Measurements from ENCODE around the gene GAPDH. TPM values are rescaled to one million over a fixed set of nuclear protein-coding genes. Genes with fewer than 3 reads are reported as not detected.

GAPDH gene
- total and polyA plus RNA-seq, 10 of the 15 experiments (the other 5 are each of a cell fraction or from before 2014, with no cell fraction given): 5,606 to 14,240 (median 9,400) TPM

- ChIA-PET SMC1A (ENCODE audit: uncharacterized antibody, unreplicated experiment) (interaction anchor here (0.6 to 2.6 kb wide), 3 partner anchors 65 to 134 kb away, joined by 3 to 10 read pairs (median 3); no protein-coding TSS in a partner anchor), POLR2A (no interaction called here)
These were observed 25.2 kb downstream of the GAPDH start for GRCh38 chr12:6559500-6559899.

More at GRCh38 chr12:6559500-6559899, 25.2 kb downstream of the GAPDH start:
- H3K79me2 ChIP-seq (ENCODE audit: control insufficient read depth, insufficient read depth, low read length): peaks cover 18% of the 10 kb centered on the region
- in situ Hi-C loops (cut with MboI): no loop called here
- H4K20me1 ChIP-seq (ENCODE audit: control insufficient read depth, insufficient read depth): no peaks in the 10 kb centered on the region
- TF ChIP-seq RFX5 (IDR thresholded peaks at IDR 0.05; ENCODE audit: low read depth, low read length): no peak
- no peak for TF ChIP-seq E4F1 (IDR thresholded peaks at IDR 0.05; ENCODE audit: borderline replicate concordance, partially characterized antibody)
- TF ChIP-seq MEF2B (IDR thresholded peaks at IDR 0.05; ENCODE audit: partially characterized antibody, poor library complexity, severe bottlenecking): no peak
- TF ChIP-seq ZNF207 (IDR thresholded peaks at IDR 0.05; ENCODE audit: borderline replicate concordance): no peak
- H3K36me3 ChIP-seq (ENCODE audit: control insufficient read depth in 2 of 2, insufficient read depth in 2 of 2, low read length in 1 of 2): peaks cover 40 to 44% of the 10 kb centered on the region in 2 experiments
- ChIA-PET CTCF (interaction anchor here (0.9 to 2.9 kb wide), 4 partner anchors 9 to 125 kb away, joined by 3 to 12 read pairs (median 7); partner anchors contain the start of gene NOP2), RAD21 (ENCODE audit: unreplicated experiment) (no interaction called here)
- no peak overlapping the region for H2AFZ ChIP-seq (ENCODE audit: control insufficient read depth, low read depth, low read length)
- H3K9ac ChIP-seq (ENCODE audit: control insufficient read depth, insufficient read depth, low read length): no peak overlapping the region
- no peak for ATAC-seq
- H3K9me3 ChIP-seq (replicated peaks; ENCODE audit: control insufficient read depth, insufficient read depth, low read length): no peaks in the 10 kb centered on the region
- no peak for DNase-seq (ENCODE audit: low read depth, low spot score)
- no peak overlapping the region for H3K4me2 ChIP-seq (ENCODE audit: control insufficient read depth, insufficient read depth)
- intact Hi-C loops (cut with micrococcal nuclease; ENCODE audit: unreplicated experiment): no loop called here
- no peak overlapping the region for H3K4me3 ChIP-seq
- FAIRE-seq: no peak
- WGBS (ENCODE audit: insufficient coverage, insufficient replicate concordance, low lambda C conversion rate, missing lambda C conversion rate): 93% methylated on average over 1 of the region's 1 CpG
- no peak overlapping the region for H3K27ac ChIP-seq (ENCODE audit: control insufficient read depth, insufficient read depth)
- no TSS peak for BruUV-seq (replicated peaks)
- H3K27me3 ChIP-seq (replicated peaks in 1 of 2; ENCODE audit: control insufficient read depth in 2 of 2, insufficient read depth in 2 of 2, low read length in 1 of 2): no peaks in the 10 kb centered on the region
- H3K4me1 ChIP-seq (ENCODE audit: control insufficient read depth, insufficient read depth, low read length): peaks cover under 1% of the 10 kb centered on the region; the same call in 1 of the 2 replicates
